GM18861 (cell line): ENCODE measurements around the gene CBX8.

Experiments used
- ATAC-seq: cut with Tn5 transposase; IDR thresholded peaks from one replicate; pipeline ENCODE4 v1.9.1; 2021; ENCODE audit not compliant: unreplicated experiment

The CBX8 gene

GRCh38 chr17:79821331-79822095 is 24.6 kb upstream of the CBX8 start:
- ATAC-seq: no peak

GRCh38 chr17:79820959-79821330 is 24.1 kb upstream of the CBX8 start:
- no peak for ATAC-seq

GRCh38 chr17:79819534-79820276 is 22.8 kb upstream of the CBX8 start:
- ATAC-seq: no peak

GRCh38 chr17:79819085-79819484 is 22.2 kb upstream of the CBX8 start:
- no peak for ATAC-seq

- ATAC-seq: no peak
These were observed 21.3 kb upstream of the CBX8 start for GRCh38 chr17:79818026-79818758.

- no peak for ATAC-seq
These were observed 19.1 kb upstream of the CBX8 start for GRCh38 chr17:79815836-79816461.

GRCh38 chr17:79814974-79815835 is 18.3 kb upstream of the CBX8 start:
- ATAC-seq: no peak

GRCh38 chr17:79814127-79814973 is 17.5 kb upstream of the CBX8 start:
- no peak for ATAC-seq

GRCh38 chr17:79813297-79814126 is 16.6 kb upstream of the CBX8 start:
- no peak for ATAC-seq

GRCh38 chr17:79812353-79813258 is 15.7 kb upstream of the CBX8 start:
- ATAC-seq: no peak

GRCh38 chr17:79811868-79812352 is 15.0 kb upstream of the CBX8 start:
- no peak for ATAC-seq

GRCh38 chr17:79811011-79811867 is 14.4 kb upstream of the CBX8 start:
- ATAC-seq: no peak

- ATAC-seq: peak; percentile 83
These were observed 13.5 kb upstream of the CBX8 start for GRCh38 chr17:79810130-79811010.

- no peak for ATAC-seq
These were observed 12.8 kb upstream of the CBX8 start for GRCh38 chr17:79809530-79810129.
